Mucosa of stomach (tissue), 1 donor: ENCODE measurements around the gene CTNNBL1.

Source experiments
- H3K27me3 ChIP-seq: one replicate; pipeline ENCODE4 v1.7.0; 2013; ENCODE audit warnings: mild to moderate bottlenecking, low read length; ENCODE audit not compliant: control insufficient read depth, insufficient read depth
- H3K36me3 ChIP-seq: one replicate; pipeline ENCODE4 v1.7.0; 2013; ENCODE audit warnings: low read length; ENCODE audit not compliant: control insufficient read depth, insufficient read depth
- H3K4me1 ChIP-seq: one replicate; pipeline ENCODE4 v1.7.0; 2013; ENCODE audit warnings: mild to moderate bottlenecking, low read length; ENCODE audit not compliant: control insufficient read depth, insufficient read depth
- H3K4me3 ChIP-seq: one replicate; pipeline ENCODE4 v1.7.0; 2013; ENCODE audit warnings: low read length
- H3K9ac ChIP-seq: one replicate; pipeline ENCODE4 v1.7.0; 2013; ENCODE audit warnings: mild to moderate bottlenecking, low read length, moderate library complexity
- H3K9me3 ChIP-seq: one replicate; pipeline ENCODE4 v1.7.0; 2013; ENCODE audit warnings: mild to moderate bottlenecking, low read length, moderate library complexity; ENCODE audit not compliant: control insufficient read depth
- donor health status: Pancreatic carcinoma.

CTNNBL1 gene

DNA sequence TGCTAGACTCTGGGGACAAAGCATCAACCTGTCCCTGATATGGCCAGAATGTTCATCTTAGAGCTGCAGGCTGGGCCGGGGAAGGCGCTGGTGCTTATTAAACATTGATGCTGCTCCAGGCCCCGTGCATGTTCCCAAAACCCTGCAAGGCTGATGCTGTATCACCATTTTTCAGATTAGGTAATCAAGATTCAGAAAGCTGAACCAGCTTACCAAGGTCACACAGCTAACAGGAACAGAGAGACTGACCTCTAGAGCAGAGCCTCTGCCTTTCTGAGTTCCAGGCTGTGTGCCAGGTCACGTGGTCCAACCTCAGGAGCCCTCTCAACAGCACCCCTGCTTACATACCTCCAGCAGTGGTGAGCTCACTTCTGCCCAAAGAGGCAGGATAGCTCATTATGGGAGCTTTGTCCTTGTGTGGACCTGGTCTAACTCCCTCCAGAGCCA lies 193.0 kb downstream of the CTNNBL1 start:
- Histone ChIP-seq H3K4me1 (no peaks in the 10 kb centered on the region), H3K36me3 (no peaks in the 10 kb centered on the region), H3K27me3 (peaks cover 9% of the 10 kb centered on the region), H3K4me3 (no peak overlapping the region), H3K9ac (no peak overlapping the region), H3K9me3 (no peaks in the 10 kb centered on the region)

- H3K9ac ChIP-seq: no peak overlapping the region
- peaks cover 9% of the 10 kb centered on the region for H3K27me3 ChIP-seq
- H3K36me3 ChIP-seq: no peaks in the 10 kb centered on the region
- H3K9me3 ChIP-seq: no peaks in the 10 kb centered on the region
- H3K4me3 ChIP-seq: no peak overlapping the region
- no peaks in the 10 kb centered on the region for H3K4me1 ChIP-seq
Measured at GRCh38 chr20:37888641-37889040, 194.8 kb downstream of the CTNNBL1 start.

DNA sequence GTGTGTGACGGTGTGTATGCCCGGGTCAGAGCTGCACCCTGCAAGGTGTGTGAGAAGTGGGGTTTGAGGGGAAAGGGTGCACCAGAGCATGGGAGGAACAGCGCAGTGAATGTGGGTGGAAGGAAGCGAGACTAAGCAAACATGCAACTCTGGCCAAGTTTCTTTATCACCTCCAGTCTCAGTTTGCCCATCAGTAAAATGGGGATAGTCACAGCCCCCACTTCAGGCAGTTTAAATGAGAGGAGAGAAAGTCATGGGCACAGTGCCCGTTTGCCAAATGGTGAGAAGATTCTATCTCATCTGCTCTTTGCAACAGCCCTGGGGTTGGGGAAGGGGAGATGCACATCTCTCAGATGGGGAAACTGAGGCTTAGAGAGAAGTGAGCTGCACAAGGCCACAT lies 196.3 kb downstream of the CTNNBL1 start:
- H3K36me3 ChIP-seq: no peaks in the 10 kb centered on the region

DNA sequence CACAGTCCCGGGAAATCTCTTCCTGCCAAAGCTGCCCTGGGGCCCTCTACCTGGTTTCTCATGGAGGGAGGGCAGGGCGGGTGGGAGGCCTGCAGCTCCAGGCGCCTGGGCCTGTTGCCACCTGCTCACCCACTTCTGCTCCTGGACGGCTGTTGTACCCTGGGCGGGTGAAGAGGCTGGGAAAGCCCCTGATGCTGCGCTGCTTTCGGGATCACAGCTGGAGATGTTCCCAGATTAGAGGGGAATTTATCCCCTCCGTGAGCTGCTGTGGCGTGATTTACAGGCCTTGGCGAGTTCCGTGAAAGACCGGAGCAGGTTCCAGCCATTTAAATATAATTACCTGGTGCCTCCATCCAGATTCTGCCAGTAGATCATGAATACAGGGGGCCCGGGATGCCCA lies 196.8 kb downstream of the CTNNBL1 start:
- no peak overlapping the region for H3K9ac ChIP-seq
- H3K4me3 ChIP-seq: no peak overlapping the region
- H3K27me3 ChIP-seq: peaks cover 9% of the 10 kb centered on the region
- no peaks in the 10 kb centered on the region for H3K36me3 ChIP-seq
- H3K4me1 ChIP-seq: no peaks in the 10 kb centered on the region
- H3K9me3 ChIP-seq: no peaks in the 10 kb centered on the region

More for the DNA sequence above, 196.3 kb downstream of the CTNNBL1 start:
- Histone ChIP-seq H3K9me3 (no peaks in the 10 kb centered on the region), H3K9ac (no peak overlapping the region), H3K4me3 (no peak overlapping the region), H3K27me3 (peaks cover 9% of the 10 kb centered on the region), H3K4me1 (no peaks in the 10 kb centered on the region)

- Histone ChIP-seq H3K4me1 (no peaks in the 10 kb centered on the region), H3K4me3 (no peak overlapping the region), H3K36me3 (no peaks in the 10 kb centered on the region), H3K27me3 (peaks cover under 1% of the 10 kb centered on the region), H3K9me3 (no peaks in the 10 kb centered on the region), H3K9ac (no peak overlapping the region)
Measured at GRCh38 chr20:37892001-37892400, 198.2 kb downstream of the CTNNBL1 start.

GRCh38 chr20:37893566-37894241 lies 199.9 kb downstream of the CTNNBL1 start:
- Histone ChIP-seq H3K9me3 (no peaks in the 10 kb centered on the region), H3K4me1 (no peaks in the 10 kb centered on the region), H3K4me3 (no peak overlapping the region), H3K36me3 (no peaks in the 10 kb centered on the region), H3K27me3 (peaks cover 4% of the 10 kb centered on the region), H3K9ac (no peak overlapping the region)

GRCh38 chr20:37894454-37894853 lies 200.6 kb downstream of the CTNNBL1 start:
- H3K9ac ChIP-seq: no peak overlapping the region
- no peak overlapping the region for H3K4me3 ChIP-seq
- peaks cover 4% of the 10 kb centered on the region for H3K27me3 ChIP-seq
- H3K36me3 ChIP-seq: no peaks in the 10 kb centered on the region
- no peaks in the 10 kb centered on the region for H3K4me1 ChIP-seq
- no peaks in the 10 kb centered on the region for H3K9me3 ChIP-seq

DNA sequence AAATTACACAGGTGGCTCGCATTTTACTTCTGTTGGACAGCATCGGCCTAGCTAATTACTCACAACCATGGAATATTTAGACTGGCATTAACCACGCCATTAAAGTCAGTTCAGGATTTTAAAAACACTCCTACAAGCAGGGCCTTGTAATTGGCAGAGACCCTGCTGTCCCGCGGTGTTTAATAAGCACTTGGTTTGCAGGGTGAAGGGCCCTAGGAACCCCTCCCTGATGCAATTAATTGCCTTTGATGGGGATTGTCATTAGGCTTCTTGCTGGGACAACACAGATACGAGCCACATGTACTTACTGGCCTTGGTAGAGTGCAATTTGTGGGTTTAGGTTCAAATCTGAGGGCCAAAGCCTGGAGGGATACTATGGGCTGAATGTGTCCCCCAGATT lies 201.3 kb downstream of the CTNNBL1 start:
- H3K4me3 ChIP-seq: no peak overlapping the region
- peaks cover 4% of the 10 kb centered on the region for H3K27me3 ChIP-seq
- H3K9me3 ChIP-seq: no peaks in the 10 kb centered on the region
- H3K4me1 ChIP-seq: no peaks in the 10 kb centered on the region
- no peak overlapping the region for H3K9ac ChIP-seq
- no peaks in the 10 kb centered on the region for H3K36me3 ChIP-seq

DNA sequence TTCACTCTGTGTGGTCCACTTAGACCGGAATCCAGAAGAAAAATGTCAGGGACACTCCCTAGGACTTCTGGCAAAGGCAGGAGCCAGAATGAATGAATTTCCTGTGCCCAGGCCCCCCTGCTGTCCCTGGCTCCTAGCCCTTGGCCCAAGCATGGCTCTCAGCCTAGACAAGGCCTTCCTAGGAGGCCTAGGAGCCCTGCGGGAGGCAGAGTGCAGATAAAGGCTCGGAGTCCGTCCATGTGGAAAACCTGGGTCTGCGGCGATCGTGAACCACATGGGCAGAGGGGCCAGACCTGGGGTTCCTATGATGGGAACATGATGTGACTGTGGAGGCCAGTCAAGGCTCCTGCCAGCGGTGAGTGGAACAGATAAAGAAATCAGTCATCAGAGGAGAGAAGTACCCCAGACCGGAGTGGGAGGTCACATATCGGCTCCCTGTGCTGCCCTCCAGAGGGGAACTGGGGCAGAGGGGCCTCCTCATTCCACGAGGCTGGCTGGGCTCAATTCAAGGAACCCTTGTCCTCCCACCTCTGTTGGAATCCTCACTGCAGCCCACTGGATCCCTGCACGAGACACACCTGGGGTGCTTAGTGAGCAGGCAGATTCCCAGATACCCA lies 203.2 kb downstream of the CTNNBL1 start:
- Histone ChIP-seq H3K36me3 (no peaks in the 10 kb centered on the region), H3K9ac (no peak overlapping the region), H3K9me3 (no peaks in the 10 kb centered on the region), H3K4me1 (no peaks in the 10 kb centered on the region), H3K27me3 (peaks cover 7% of the 10 kb centered on the region), H3K4me3 (no peak overlapping the region)

DNA sequence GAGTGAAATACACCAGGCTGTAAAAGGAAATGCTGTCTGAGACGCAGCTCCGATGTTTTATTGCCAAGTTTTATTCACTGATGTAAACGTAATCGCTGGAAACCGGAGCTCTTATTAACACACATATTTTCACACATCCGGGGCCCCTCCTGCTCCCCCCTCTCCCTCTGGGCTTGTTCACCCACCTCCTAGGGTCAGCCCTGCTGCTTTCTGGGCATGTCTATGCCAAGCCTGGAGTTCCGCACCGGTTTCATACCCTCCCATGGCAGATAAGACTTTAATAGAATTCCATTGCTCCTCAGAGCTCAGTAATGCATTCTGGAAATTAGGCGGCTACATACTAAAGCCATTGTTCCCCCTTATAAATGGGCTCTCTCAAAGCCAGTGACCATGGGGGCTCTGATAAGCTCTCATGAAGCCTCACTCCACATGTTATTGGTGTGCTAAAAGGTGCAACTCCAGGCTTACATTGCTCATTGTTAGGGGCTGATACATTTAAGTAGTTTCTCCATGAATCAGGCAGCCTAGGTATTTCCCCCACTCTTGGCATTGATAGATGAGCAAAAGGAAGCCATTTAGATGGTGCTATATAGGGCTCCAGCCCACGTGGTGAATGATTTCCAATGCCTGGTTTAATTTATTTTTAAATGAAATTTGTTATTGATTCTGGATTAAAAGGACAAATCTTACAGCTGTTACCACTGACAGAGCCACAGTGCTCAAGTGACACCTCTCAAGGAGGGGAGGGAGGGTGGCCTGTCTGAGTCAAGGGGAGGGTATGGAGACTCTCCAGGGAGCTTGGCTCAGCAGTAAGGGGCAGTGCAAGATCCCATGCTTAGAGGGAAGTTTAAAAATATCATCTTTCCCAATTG lies 204.6 kb downstream of the CTNNBL1 start:
- Histone ChIP-seq H3K4me1 (no peaks in the 10 kb centered on the region), H3K27me3 (peaks cover 18% of the 10 kb centered on the region), H3K9ac (no peak overlapping the region), H3K36me3 (no peaks in the 10 kb centered on the region), H3K4me3 (no peak overlapping the region), H3K9me3 (no peaks in the 10 kb centered on the region)

DNA sequence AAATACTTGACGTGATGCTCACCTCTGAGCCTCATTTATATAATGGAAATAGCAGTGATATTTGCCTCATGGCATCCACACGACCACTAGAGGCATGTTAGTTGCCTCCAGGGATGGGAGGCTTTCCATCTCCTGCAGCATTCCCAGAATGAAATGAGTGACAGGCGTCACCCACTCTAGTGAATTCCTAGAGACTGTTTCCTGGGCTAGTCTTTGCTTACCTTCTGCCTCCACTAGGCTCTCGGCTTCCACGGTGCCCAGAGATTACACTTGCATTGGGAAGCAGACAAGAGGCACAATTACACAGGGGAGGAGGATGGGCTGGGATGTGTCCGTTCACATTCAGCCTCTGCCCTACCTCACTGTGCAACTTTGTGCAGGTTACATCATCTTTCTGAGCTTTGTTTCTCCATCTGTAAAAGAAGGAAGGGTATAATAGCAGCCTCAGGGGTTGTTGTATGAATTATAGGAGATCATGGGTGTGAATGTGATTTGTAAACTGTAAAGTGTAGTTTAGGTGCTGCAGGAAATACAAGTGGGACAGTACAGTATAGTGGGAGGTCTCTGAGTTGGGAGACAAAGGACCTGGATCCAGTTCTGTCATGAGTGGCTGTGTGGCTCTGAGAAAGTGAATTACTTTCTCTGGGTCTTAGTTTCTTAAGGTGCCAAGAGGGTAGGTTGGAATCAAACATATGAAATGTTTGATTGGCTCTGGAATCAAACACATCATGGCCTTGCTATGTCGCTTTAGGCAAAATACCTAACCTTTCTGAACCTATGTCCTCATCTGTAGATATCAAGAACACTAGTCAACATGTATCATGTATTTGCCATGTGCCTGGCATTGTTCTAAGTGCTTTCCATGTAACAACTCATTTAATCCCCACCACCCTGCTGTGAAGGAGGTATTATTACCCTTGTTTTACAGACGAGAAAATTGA lies 205.5 kb downstream of the CTNNBL1 start:
- Histone ChIP-seq H3K4me1 (no peaks in the 10 kb centered on the region), H3K36me3 (no peaks in the 10 kb centered on the region), H3K27me3 (peaks cover 27% of the 10 kb centered on the region), H3K4me3 (no peak overlapping the region), H3K9me3 (no peaks in the 10 kb centered on the region), H3K9ac (no peak overlapping the region)
